GM21529 (cell line): ENCODE results near the gene SLC22A17.
"Not testable (repeated sequence)": the region's sequence is repeated elsewhere in the genome, so short reads cannot be mapped to it uniquely, and the experiment has no call there.

Experiments
- ATAC-seq: cut with Tn5 transposase; IDR thresholded peaks from one replicate; pipeline ENCODE4 v1.9.1; 2021; ENCODE audit not compliant: unreplicated experiment

SLC22A17 gene

GRCh38 chr14:23352506-23353432, at the start of gene SLC22A17:
Gene SLC22A17 (minus strand): TSS chr14:23352887.
- ATAC-seq, result no peak

GRCh38 chr14:23401291-23401690, 48.6 kb upstream of the SLC22A17 start:
- no peak for ATAC-seq

- not testable (repeated sequence) for ATAC-seq
Observed at GRCh38 chr14:23400496-23401149, 47.9 kb upstream of the SLC22A17 start.

GRCh38 chr14:23399591-23399990, 46.9 kb upstream of the SLC22A17 start:
- no peak for ATAC-seq

- no peak for ATAC-seq
Observed at GRCh38 chr14:23399136-23399535, 46.4 kb upstream of the SLC22A17 start.

GRCh38 chr14:23398348-23398747, 45.7 kb upstream of the SLC22A17 start:
- ATAC-seq, result no peak

GRCh38 chr14:23396781-23397407, 44.2 kb upstream of the SLC22A17 start:
- no peak for ATAC-seq

GRCh38 chr14:23396126-23396525, 43.4 kb upstream of the SLC22A17 start:
- no peak for ATAC-seq

- ATAC-seq, result no peak
Observed at GRCh38 chr14:23392613-23393012, 39.9 kb upstream of the SLC22A17 start.

GRCh38 chr14:23389871-23390270, 37.2 kb upstream of the SLC22A17 start:
- not testable (repeated sequence) for ATAC-seq

- ATAC-seq, result no peak
Observed at GRCh38 chr14:23389396-23389795, 36.7 kb upstream of the SLC22A17 start.

GRCh38 chr14:23388996-23389395, 36.3 kb upstream of the SLC22A17 start:
- ATAC-seq, result no peak

- ATAC-seq, result no peak
Observed at GRCh38 chr14:23387916-23388882, 35.5 kb upstream of the SLC22A17 start.

- no peak for ATAC-seq
Observed at GRCh38 chr14:23386999-23387398, 34.3 kb upstream of the SLC22A17 start.

- ATAC-seq, result not testable (repeated sequence)
Observed at GRCh38 chr14:23386266-23386657, 33.6 kb upstream of the SLC22A17 start.

- no peak for ATAC-seq
Observed at GRCh38 chr14:23385642-23386265, 33.1 kb upstream of the SLC22A17 start.

GRCh38 chr14:23385244-23385641, 32.6 kb upstream of the SLC22A17 start:
- ATAC-seq, result no peak

GRCh38 chr14:23384364-23385080, 31.8 kb upstream of the SLC22A17 start:
- no peak for ATAC-seq

GRCh38 chr14:23382731-23383440, 30.2 kb upstream of the SLC22A17 start:
- ATAC-seq, result no peak
